HepG2 (cell line): ENCODE results near the gene SRSF8. TPM values are rescaled to one million over a fixed set of nuclear protein-coding genes. Genes with fewer than 3 reads are reported as not detected.
A peak's percentile ranks its signal among the peaks of the same experiment; 100 is the strongest.

ENCODE experiments used
- CC2D1A ChIP-seq: sonication (generic); formaldehyde crosslinking; IDR thresholded peaks from 2 replicates; pipeline ENCODE4 v1.8.1; 2023; ENCODE audit warnings: mild to moderate bottlenecking, missing genetic modification reagents
- FOXP1 ChIP-seq, 2 experiments: fragments of 450-650 bp in 1 of 2; IDR thresholded peaks; 2 replicates each; pipeline ENCODE4 v1.6.1; 2017 to 2018; ENCODE audit warnings: antibody characterized with exemption in 1 of 2
- KDM5B ChIP-seq: sonication (generic); formaldehyde crosslinking; IDR thresholded peaks from 2 replicates; pipeline ENCODE4 v1.4.0; 2020; ENCODE audit warnings: missing genetic modification reagents, mild to moderate bottlenecking, borderline replicate concordance
- MLX ChIP-seq: IDR thresholded peaks from 2 replicates; pipeline ENCODE4 v1.6.1; 2016
- RARG ChIP-seq: sonication (generic); formaldehyde crosslinking; IDR thresholded peaks from 2 replicates; pipeline ENCODE4 v1.4.0; 2020; ENCODE audit warnings: low read depth, mild to moderate bottlenecking, missing genetic modification reagents
- RBM22 ChIP-seq: fragments of 200-400 bp; formaldehyde crosslinking; optimal IDR thresholded peaks from 2 replicates; pipeline ENCODE3; 2017; ENCODE audit warnings: mild to moderate bottlenecking, low read length, moderate library complexity
- SSRP1 ChIP-seq: IDR thresholded peaks from 2 replicates; pipeline ENCODE4 v1.6.1; 2016; ENCODE audit warnings: control low read depth
- TBL1XR1 ChIP-seq: fragments of 150-350 bp; IDR thresholded peaks from 2 replicates; pipeline ENCODE4 v1.6.1; 2014; ENCODE audit warnings: borderline replicate concordance, low read length; ENCODE audit not compliant: partially characterized antibody
- XBP1 ChIP-seq: sonication (generic); formaldehyde crosslinking; IDR thresholded peaks from 2 replicates; pipeline ENCODE4 v1.5.0; 2020; ENCODE audit warnings: missing genetic modification reagents
- ZBTB25 ChIP-seq: IDR thresholded peaks from 2 replicates; pipeline ENCODE4 v1.6.1; 2018; ENCODE audit warnings: missing genetic modification reagents
- ZBTB39 ChIP-seq: sonication (generic); formaldehyde crosslinking; IDR thresholded peaks from 2 replicates; pipeline ENCODE4 v1.5.0; 2020; ENCODE audit warnings: missing genetic modification reagents
- ZBTB8A ChIP-seq: sonication (generic); formaldehyde crosslinking; IDR thresholded peaks from 2 replicates; pipeline ENCODE4 v1.4.0; 2020; ENCODE audit warnings: mild to moderate bottlenecking, low read depth, missing genetic modification reagents, borderline replicate concordance
- ZC3H13 ChIP-seq: sonication (generic); formaldehyde crosslinking; IDR thresholded peaks from 2 replicates; pipeline ENCODE4 v1.8.1; 2023; ENCODE audit warnings: mild to moderate bottlenecking, missing genetic modification reagents, moderate library complexity
- ZFP36 ChIP-seq: fragments of 150-350 bp; IDR thresholded peaks from 2 replicates; pipeline ENCODE4 v1.6.1; 2018; ENCODE audit warnings: borderline replicate concordance, low read length, low read depth; ENCODE audit not compliant: partially characterized antibody
- ZFP62 ChIP-seq: sonication (generic); formaldehyde crosslinking; IDR thresholded peaks from 2 replicates; pipeline ENCODE4 v1.4.0; 2020; ENCODE audit warnings: missing genetic modification reagents
- ZNF12 ChIP-seq: sonication (generic); formaldehyde crosslinking; IDR thresholded peaks from 2 replicates; pipeline ENCODE4 v1.5.0; 2020; ENCODE audit warnings: missing genetic modification reagents
- ZNF180 ChIP-seq: sonication (generic); formaldehyde crosslinking; IDR thresholded peaks from 2 replicates; pipeline ENCODE4 v1.4.0; 2020; ENCODE audit warnings: low read depth, missing genetic modification reagents, borderline replicate concordance
- ZNF230 ChIP-seq: sonication (generic); formaldehyde crosslinking; IDR thresholded peaks from 2 replicates; pipeline ENCODE4 v1.4.0; 2020; ENCODE audit warnings: mild to moderate bottlenecking, missing genetic modification reagents
- ZNF33A ChIP-seq: sonication (generic); formaldehyde crosslinking; IDR thresholded peaks from 2 replicates; pipeline ENCODE4 v1.5.1; 2020; ENCODE audit warnings: missing genetic modification reagents, mild to moderate bottlenecking, moderate library complexity, borderline replicate concordance
- ZNF687 ChIP-seq: sonication (generic); formaldehyde crosslinking; IDR thresholded peaks from 2 replicates; pipeline ENCODE4 v1.5.1; 2020; ENCODE audit warnings: mild to moderate bottlenecking, missing genetic modification reagents, moderate library complexity
- ZNF704 ChIP-seq: sonication (generic); formaldehyde crosslinking; IDR thresholded peaks from 2 replicates; pipeline ENCODE4 v1.8.1; 2023; ENCODE audit warnings: mild to moderate bottlenecking, inconsistent platforms, moderate library complexity, missing genetic modification reagents, borderline replicate concordance
- ZNF746 ChIP-seq: sonication (generic); formaldehyde crosslinking; IDR thresholded peaks from 2 replicates; pipeline ENCODE4 v1.8.0; 2022; ENCODE audit warnings: mild to moderate bottlenecking, missing genetic modification reagents
- ZNF83 ChIP-seq: sonication (generic); formaldehyde crosslinking; IDR thresholded peaks from 2 replicates; pipeline ENCODE4 v1.4.0; 2020; ENCODE audit warnings: missing genetic modification reagents, mild to moderate bottlenecking, borderline replicate concordance
- polyA plus RNA-seq, 8 experiments: library from polyadenylated mRNA; depleted of rRNA in 3 of 8; stranded (reverse) in 7 of 8; unstranded in 1 of 8; fragments of >200 nt; fragmentation: Illumina TruSeq in 4 of 8; extraction: Trizol in 4 of 8; gene quantifications; 2 replicates each; pipeline versions ENCODE4 v1.2.1 to v1.2.3, GENCODE V29; 2011 to 2016; ENCODE audit warnings: low read depth in 4 of 8, missing spikeins in 1 of 8, mixed read lengths in 1 of 8; ENCODE audit not compliant: insufficient read depth in 1 of 8
- total RNA-seq, 5 experiments: library from RNA; depleted of rRNA; stranded (reverse); fragments of >200 nt; fragmentation: Illumina TruSeq; extraction: Trizol; gene quantifications; 2 replicates each; pipeline ENCODE4 v1.2.3, GENCODE V29; 2016; ENCODE audit warnings: low read depth in 1 of 5

Gene SRSF8
- total and polyA plus RNA-seq, 2 of the 13 experiments (the other 11 are each of a cell fraction or from before 2014, with no cell fraction given): 21.8 to 25.8 TPM

- TF ChIP-seq TBL1XR1 (no peak), ZBTB39 (CRISPR knock-in tag) (no peak), ZNF12 (CRISPR knock-in tag) (no peak), KDM5B (CRISPR knock-in tag) (no peak), FOXP1 (IDR thresholded peaks at IDR 0.05) (no peak), FOXP1 (CRISPR knock-in tag; IDR thresholded peaks at IDR 0.05) (peak; percentile 64), ZNF746 (CRISPR knock-in tag) (no peak), ZNF704 (CRISPR knock-in tag) (0 out of 2 replicates have a peak, but pooled peaks have one; percentile 68), RBM22 (no peak), ZNF230 (CRISPR knock-in tag) (no peak), ZC3H13 (CRISPR knock-in tag) (no peak), XBP1 (peak; percentile 46; the same call in 1 of the 2 replicates), ZNF33A (CRISPR knock-in tag) (no peak), ZNF83 (CRISPR knock-in tag) (no peak), ZBTB25 (CRISPR knock-in tag) (no peak), ZFP36 (no peak), SSRP1 (no peak), RARG (CRISPR knock-in tag) (no peak), ZNF687 (CRISPR knock-in tag) (no peak), MLX (no peak), CC2D1A (CRISPR knock-in tag) (no peak), ZNF180 (no peak), ZBTB8A (CRISPR knock-in tag) (no peak), ZFP62 (no peak)
Measured at GRCh38 chr11:95068549-95068948, 1.8 kb downstream of the SRSF8 start (continued).
